B cell (primary cell): Measurements from ENCODE around the gene OR5M11. TPM values are rescaled to one million over a fixed set of nuclear protein-coding genes. Genes with fewer than 3 reads are reported as not detected.
"Not testable (repeated sequence)": the region's sequence is repeated elsewhere in the genome, so short reads cannot be mapped to it uniquely, and the experiment has no call there.

Source experiments
- ATAC-seq: fragments of 200-7000 bp; cut with Tn5 transposase; one replicate; pipeline ENCODE4 v1.10.0; 2021; ENCODE audit warnings: low read depth, mild to moderate bottlenecking, moderate number of reproducible peaks, moderate library complexity
- CTCF ChIA-PET: fragments of 350-600 bp; sonication (Branson Sonifier 250); formaldehyde crosslinking; loops from one replicate; lab custom pipeline; 2021; ENCODE audit warnings: antibody characterized with exemption, inconsistent platforms; lab: Charles Lee
- POLR2A ChIA-PET: fragments of 350-600 bp; sonication (Branson Sonifier 250); formaldehyde crosslinking; loops from one replicate; lab custom pipeline; 2021; ENCODE audit warnings: antibody characterized with exemption; lab: Charles Lee
- DNase-seq: peaks from one replicate; pipeline ENCODE4 v3.0.0; 2013
- H2AFZ ChIP-seq: 2 replicates; pipeline ENCODE4 v1.6.1; 2012; ENCODE audit warnings: mild to moderate bottlenecking, low read depth, low read length; ENCODE audit not compliant: insufficient read depth, poor library complexity, severe bottlenecking
- H3K27ac ChIP-seq, 2 donors: 1 replicate in 1 of 2; 2 replicates in 1 of 2; pipeline ENCODE4 v1.5.1; 2012 to 2013; ENCODE audit warnings: low read length in 2 of 2, mild to moderate bottlenecking in 2 of 2, moderate library complexity in 1 of 2
- H3K27me3 ChIP-seq, 4 experiments: fragments of 200-600 bp in 1 of 4; sonication (generic) in 1 of 4; replicated peaks in 1 of 4; 1 replicate in 2 of 4; 2 replicates in 2 of 4; pipeline versions ENCODE4 v1.6.1 to v1.7.0; 2013 to 2016; ENCODE audit warnings: low read length in 3 of 4, mild to moderate bottlenecking in 2 of 4, mixed read lengths in 1 of 4, moderate library complexity in 1 of 4; ENCODE audit not compliant: insufficient read depth in 4 of 4, control insufficient read depth in 3 of 4; ENCODE audit errors: control extremely low read depth in 1 of 4
- H3K36me3 ChIP-seq, 2 experiments: replicated peaks in 1 of 2; 1 replicate in 1 of 2; 2 replicates in 1 of 2; pipeline versions ENCODE4 v1.6.1 to v1.7.1; 2013; ENCODE audit warnings: low read length in 1 of 2; ENCODE audit not compliant: insufficient read depth in 2 of 2, control insufficient read depth in 1 of 2; ENCODE audit errors: control extremely low read depth in 1 of 2, extremely low read depth in 1 of 2
- H3K4me1 ChIP-seq, 2 donors: fragments of 200-600 bp in 1 of 2; sonication (generic) in 1 of 2; 1 replicate in 1 of 2; 2 replicates in 1 of 2; pipeline versions ENCODE4 v1.5.1 to v1.6.1; 2013 to 2017; ENCODE audit warnings: low read length in 2 of 2; ENCODE audit not compliant: control insufficient read depth in 2 of 2, insufficient read depth in 2 of 2
- H3K4me2 ChIP-seq: replicated peaks from 2 replicates; pipeline ENCODE3; 2012; ENCODE audit warnings: mild to moderate bottlenecking, low read depth, low read length; ENCODE audit not compliant: poor library complexity, severe bottlenecking
- H3K4me3 ChIP-seq, 5 experiments: fragments of 200-600 bp in 1 of 5; sonication (generic) in 1 of 5; 1 replicate in 3 of 5; 2 replicates in 2 of 5; pipeline versions ENCODE4 v1.5.1 to v1.7.0; 2011 to 2016; ENCODE audit warnings: low read length in 4 of 5, mild to moderate bottlenecking in 4 of 5, low read depth in 2 of 5, control low read depth in 1 of 5, moderate library complexity in 1 of 5; ENCODE audit not compliant: insufficient read depth in 1 of 5; ENCODE audit errors: control extremely low read depth in 1 of 5, extremely low read depth in 1 of 5
- H3K79me2 ChIP-seq: fragments of 200-600 bp; sonication (generic); one replicate; pipeline ENCODE4 v1.6.0; 2016; ENCODE audit warnings: low read length; ENCODE audit not compliant: control insufficient read depth, insufficient read depth
- H3K9ac ChIP-seq: fragments of 200-600 bp; sonication (generic); 2 replicates; pipeline ENCODE4 v1.6.1; 2017; ENCODE audit warnings: mild to moderate bottlenecking, low read length, moderate library complexity
- H3K9me3 ChIP-seq, 3 donors: one replicate each; pipeline versions ENCODE4 v1.6.1 to v1.7.1; 2013; ENCODE audit warnings: low read length in 2 of 3; ENCODE audit not compliant: control insufficient read depth in 2 of 3, insufficient read depth in 1 of 3; ENCODE audit errors: control extremely low read depth in 1 of 3
- H4K20me1 ChIP-seq: 2 replicates; pipeline ENCODE4 v1.6.0; 2012; ENCODE audit warnings: mild to moderate bottlenecking, low read length; ENCODE audit not compliant: insufficient read depth, control insufficient read depth, poor library complexity, severe bottlenecking
- H3K27ac Mint-ChIP-seq: one replicate; pipeline ENCODE4 v1.8.0; 2021; ENCODE audit warnings: mixed read lengths
- H3K27me3 Mint-ChIP-seq: one replicate; pipeline ENCODE4 v1.8.0; 2021; ENCODE audit warnings: mixed read lengths
- H3K4me1 Mint-ChIP-seq: one replicate; pipeline ENCODE4 v1.8.0; 2021; ENCODE audit warnings: mixed read lengths
- H3K4me3 Mint-ChIP-seq: one replicate; pipeline ENCODE4 v1.8.0; 2021; ENCODE audit warnings: mixed read lengths
- H3K9me3 Mint-ChIP-seq: one replicate; pipeline ENCODE4 v1.8.0; 2022; ENCODE audit warnings: mixed read lengths; ENCODE audit not compliant: insufficient read depth
- EZH2 ChIP-seq: IDR thresholded peaks from 2 replicates; pipeline ENCODE4 v1.6.1; 2012; ENCODE audit warnings: borderline replicate concordance, low read depth, mild to moderate bottlenecking, moderate library complexity, low read length; ENCODE audit not compliant: insufficient read depth, poor library complexity, severe bottlenecking
- WGBS: methylation state at CpG from one replicate; pipeline ENCODE4 v1.1.5; 2013; ENCODE audit warnings: missing lambda C conversion rate; ENCODE audit not compliant: insufficient coverage; 5-methylcytosine and 5-hydroxymethylcytosine counted together
- intact Hi-C: fragments of 100-400 bp; cut with micrococcal nuclease; formaldehyde crosslinking; loops from one replicate; pipeline ENCODE4 v1.10.0; 2022
- polyA minus RNA-seq: library from RNA; depleted of rRNA, polyadenylated mRNA; stranded (reverse); fragments of >200 nt; gene quantifications from 2 replicates; pipeline ENCODE4 v1.2.3, GENCODE V29; 2012
- polyA plus RNA-seq: library from polyadenylated mRNA; depleted of rRNA; stranded (reverse); fragments of >200 nt; gene quantifications from 2 replicates; pipeline ENCODE4 v1.2.3, GENCODE V29; 2012
- total RNA-seq, 2 donors: library from RNA; stranded (reverse); fragments of 120-200 nt in 1 of 2; gene quantifications; 1 replicate in 1 of 2; 2 replicates in 1 of 2; pipeline versions ENCODE4 v1.2.3 to v1.2.4, GENCODE V29; 2013 to 2022
- TF ChIP-seq, protein P1 (sequence below): fragments of 200-600 bp; IDR thresholded peaks from one replicate; pipeline ENCODE4 v1.8.0; 2022; ENCODE audit warnings: antibody characterized with exemption, mild to moderate bottlenecking

Gene OR5M11
- total RNA-seq, result not detected in 2 replicates
- not detected for total RNA-seq (2013)
- not detected in 2 replicates for polyA plus RNA-seq
- polyA minus RNA-seq, result not detected in 2 replicates

DNA sequence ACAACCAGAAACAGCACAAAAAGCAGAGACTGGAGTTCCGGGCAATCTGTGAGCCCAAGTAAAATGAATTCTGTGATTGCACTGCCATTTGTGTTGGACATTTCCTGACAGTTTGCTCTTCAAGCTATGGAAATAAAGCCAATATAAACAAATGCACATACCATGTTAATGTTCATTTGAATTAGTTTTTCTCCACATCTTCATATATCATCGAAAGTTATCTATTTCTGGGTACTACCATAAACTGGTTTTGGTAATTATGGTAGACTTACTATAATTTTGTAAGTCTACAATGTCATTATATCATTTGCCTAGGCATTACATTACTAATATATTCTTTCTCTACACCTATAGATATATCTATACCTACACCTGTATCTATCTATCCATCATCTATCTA is at the start of gene OR5M11:
OR5M11 (minus strand) TSS at position 101 of the 400 bp plus-strand sequence; CDS start at position 101, 0 bp downstream.
- Histone ChIP-seq H3K9ac (no peak within 1 kb of the TSS), H3K79me2 (no peaks in the 10 kb centered on the region), H3K4me1 (no peaks in the 10 kb centered on the region), H3K27me3 (no peaks in the 10 kb centered on the region), H3K36me3 (no peaks in the 10 kb centered on the region), H3K4me3 (no peak within 1 kb of the TSS), H3K4me2 (no peak within 1 kb of the TSS), H2AFZ (no peak within 1 kb of the TSS), H4K20me1 (no peaks in the 10 kb centered on the region), H3K9me3 (peaks cover 0 to 6% (median 5%) of the 10 kb centered on the region in 3 donors), H3K27ac (no peak within 1 kb of the TSS)
- WGBS, result 100% methylated on average over 1 of the region's 2 CpGs
- ATAC-seq (no peak), DNase-seq (no peak)
- intact Hi-C loops, result no loop called here
- H3K27ac Mint-ChIP-seq, result no peak within 1 kb of the TSS
- ChIA-PET POLR2A (no interaction called here), CTCF (no interaction called here)
- no peaks in the 10 kb centered on the region for H3K4me1 Mint-ChIP-seq
- no peak within 1 kb of the TSS for H3K4me3 Mint-ChIP-seq
- TF ChIP-seq EZH2, result no peak
- TF ChIP-seq, protein P1, sequence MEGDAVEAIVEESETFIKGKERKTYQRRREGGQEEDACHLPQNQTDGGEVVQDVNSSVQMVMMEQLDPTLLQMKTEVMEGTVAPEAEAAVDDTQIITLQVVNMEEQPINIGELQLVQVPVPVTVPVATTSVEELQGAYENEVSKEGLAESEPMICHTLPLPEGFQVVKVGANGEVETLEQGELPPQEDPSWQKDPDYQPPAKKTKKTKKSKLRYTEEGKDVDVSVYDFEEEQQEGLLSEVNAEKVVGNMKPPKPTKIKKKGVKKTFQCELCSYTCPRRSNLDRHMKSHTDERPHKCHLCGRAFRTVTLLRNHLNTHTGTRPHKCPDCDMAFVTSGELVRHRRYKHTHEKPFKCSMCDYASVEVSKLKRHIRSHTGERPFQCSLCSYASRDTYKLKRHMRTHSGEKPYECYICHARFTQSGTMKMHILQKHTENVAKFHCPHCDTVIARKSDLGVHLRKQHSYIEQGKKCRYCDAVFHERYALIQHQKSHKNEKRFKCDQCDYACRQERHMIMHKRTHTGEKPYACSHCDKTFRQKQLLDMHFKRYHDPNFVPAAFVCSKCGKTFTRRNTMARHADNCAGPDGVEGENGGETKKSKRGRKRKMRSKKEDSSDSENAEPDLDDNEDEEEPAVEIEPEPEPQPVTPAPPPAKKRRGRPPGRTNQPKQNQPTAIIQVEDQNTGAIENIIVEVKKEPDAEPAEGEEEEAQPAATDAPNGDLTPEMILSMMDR, result no peak
- no peaks in the 10 kb centered on the region for H3K9me3 Mint-ChIP-seq
- H3K27me3 Mint-ChIP-seq, result no peaks in the 10 kb centered on the region

DNA sequence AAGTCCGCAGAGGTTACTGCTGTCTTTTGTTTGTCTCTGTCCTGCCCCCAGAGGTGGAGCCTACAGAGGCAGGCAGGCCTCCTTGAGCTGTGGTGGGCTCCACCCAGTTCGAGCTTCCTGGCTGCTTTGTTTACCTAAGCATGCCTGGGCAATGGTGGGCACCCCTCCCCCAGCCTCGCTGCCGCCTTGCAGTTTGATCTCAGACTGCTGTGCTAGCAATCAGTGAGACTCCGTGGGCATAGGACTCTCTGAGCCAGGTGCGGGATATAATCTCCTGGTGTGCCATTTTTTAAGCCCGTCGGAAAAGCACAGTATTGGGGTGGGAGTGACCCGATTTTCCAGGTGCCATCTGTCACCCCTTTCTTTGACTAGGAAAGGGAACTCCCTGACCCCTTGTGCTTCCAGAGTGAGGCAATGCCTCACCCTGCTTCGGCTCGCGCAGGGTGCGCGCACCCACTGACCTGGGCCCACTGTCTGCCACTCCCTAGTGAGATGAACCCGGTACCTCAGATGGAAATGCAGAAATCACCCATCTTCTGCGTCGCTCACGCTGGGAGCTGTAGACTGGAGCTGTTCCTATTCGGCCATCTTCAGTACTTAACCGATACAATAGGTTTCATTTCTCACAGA is 49.1 kb upstream of the OR5M11 start:
- POLR2A ChIA-PET, DNase-seq, H3K4me2 ChIP-seq, H3K27ac ChIP-seq, H3K27me3 Mint-ChIP-seq, H4K20me1 ChIP-seq, CTCF ChIA-PET, H3K79me2 ChIP-seq, intact Hi-C loops, H2AFZ ChIP-seq, H3K9me3 Mint-ChIP-seq, H3K27me3 ChIP-seq, H3K9ac ChIP-seq, H3K27ac Mint-ChIP-seq, H3K9me3 ChIP-seq, H3K4me3 ChIP-seq, H3K36me3 ChIP-seq, ATAC-seq, H3K4me3 Mint-ChIP-seq, H3K4me1 Mint-ChIP-seq, H3K4me1 ChIP-seq: not testable (repeated sequence)
- WGBS, result 90% methylated on average over 9 of the region's 20 CpGs
